Germinal center (tissue), 1 donor: ENCODE measurements around the gene TK2.
"Not testable (repeated sequence)": the region's sequence is repeated elsewhere in the genome, so short reads cannot be mapped to it uniquely, and the experiment has no call there.

Experiments
- DNase-seq: peaks from one replicate; pipeline ENCODE4 v3.0.0; 2012; ENCODE audit warnings: mixed read lengths, low spot score

The TK2 gene

GRCh38 chr16:66519482-66520373 is 30.2 kb downstream of the TK2 start:
- DNase-seq: no peak

DNA sequence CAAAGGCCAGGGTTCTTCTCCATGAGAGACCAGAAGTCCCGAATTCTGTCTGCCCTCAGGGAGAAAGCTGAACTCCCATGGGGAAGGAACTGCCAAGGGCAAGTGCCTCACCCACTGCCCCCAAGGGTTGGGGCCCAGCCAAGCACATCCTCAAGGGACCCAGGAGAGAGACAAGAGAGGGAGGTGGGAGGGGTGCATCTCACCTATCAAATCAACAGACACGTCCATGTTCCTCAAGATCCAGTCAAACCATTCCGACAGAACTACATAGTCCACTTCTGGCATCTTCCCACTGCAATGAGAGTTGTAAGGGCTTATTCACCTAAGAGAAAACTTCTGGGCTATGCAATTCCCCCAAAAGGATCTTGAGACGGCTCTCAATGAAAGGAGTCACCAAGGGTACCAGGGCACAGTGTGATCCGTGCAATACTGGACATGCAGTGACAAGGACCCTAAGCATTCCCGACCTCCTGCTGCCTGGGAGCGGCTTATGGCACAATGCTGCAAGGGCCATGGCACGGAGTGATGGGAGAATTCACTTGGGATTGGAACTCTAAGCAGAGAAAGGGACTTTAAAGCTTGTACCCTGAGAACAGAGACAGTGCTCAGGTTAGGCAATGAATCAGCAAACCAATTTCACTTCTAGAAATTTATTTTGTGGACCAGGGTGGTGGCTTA is 32.2 kb downstream of the TK2 start:
- no peak for DNase-seq

DNA sequence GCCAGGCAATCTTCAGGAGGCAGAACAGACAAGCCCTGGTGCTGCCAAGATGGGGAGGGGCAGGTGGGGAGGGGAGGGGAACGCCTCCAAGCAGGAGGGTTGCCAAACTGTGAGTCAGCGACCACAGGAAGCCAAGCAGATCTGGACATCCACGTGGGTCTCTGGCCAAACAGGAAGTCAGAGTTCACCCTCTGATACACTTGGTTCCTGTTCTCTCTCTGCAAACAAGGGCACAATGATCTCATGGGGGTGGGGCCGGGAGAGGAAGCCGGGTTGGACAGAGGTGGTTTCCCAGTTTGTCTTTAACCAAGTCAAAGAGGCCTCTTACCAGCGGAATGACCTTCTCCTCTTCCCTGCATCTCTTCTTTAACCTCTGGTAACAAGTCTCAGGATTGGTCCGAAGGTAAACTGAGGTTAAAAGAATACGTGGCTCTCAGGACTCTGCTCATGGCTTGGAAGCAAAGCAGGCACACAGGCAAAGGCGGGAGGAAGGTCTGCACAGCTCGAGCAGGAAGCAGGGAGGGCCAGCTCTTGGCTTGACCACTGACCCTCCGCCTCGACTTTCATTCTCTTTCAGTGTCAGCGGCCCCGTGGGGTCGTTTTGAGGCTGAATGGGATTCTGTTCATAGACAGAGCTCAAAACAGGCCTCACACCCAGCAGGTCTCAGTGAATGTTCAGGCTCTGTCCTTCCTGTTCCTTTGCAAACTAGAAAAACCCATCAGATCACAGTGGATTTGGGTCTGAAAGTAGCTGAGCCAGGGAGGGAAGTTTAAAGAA is 32.9 kb downstream of the TK2 start:
- DNase-seq: peak; percentile 89

DNA sequence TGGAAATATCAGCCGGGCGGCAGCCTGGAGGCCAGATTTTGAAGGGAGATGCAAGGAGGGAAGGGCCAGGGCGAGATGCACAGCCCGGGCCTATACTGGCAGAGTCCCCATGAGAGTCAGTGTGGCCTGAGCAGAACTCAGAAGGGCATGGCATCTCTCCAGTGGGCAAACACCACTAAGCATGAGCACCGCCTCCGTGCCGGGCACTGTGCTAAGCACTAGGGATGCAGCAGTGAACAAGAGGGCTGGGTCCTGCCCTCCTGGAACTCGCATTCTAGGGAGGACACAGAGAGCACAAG is 33.5 kb downstream of the TK2 start:
- no peak for DNase-seq

DNA sequence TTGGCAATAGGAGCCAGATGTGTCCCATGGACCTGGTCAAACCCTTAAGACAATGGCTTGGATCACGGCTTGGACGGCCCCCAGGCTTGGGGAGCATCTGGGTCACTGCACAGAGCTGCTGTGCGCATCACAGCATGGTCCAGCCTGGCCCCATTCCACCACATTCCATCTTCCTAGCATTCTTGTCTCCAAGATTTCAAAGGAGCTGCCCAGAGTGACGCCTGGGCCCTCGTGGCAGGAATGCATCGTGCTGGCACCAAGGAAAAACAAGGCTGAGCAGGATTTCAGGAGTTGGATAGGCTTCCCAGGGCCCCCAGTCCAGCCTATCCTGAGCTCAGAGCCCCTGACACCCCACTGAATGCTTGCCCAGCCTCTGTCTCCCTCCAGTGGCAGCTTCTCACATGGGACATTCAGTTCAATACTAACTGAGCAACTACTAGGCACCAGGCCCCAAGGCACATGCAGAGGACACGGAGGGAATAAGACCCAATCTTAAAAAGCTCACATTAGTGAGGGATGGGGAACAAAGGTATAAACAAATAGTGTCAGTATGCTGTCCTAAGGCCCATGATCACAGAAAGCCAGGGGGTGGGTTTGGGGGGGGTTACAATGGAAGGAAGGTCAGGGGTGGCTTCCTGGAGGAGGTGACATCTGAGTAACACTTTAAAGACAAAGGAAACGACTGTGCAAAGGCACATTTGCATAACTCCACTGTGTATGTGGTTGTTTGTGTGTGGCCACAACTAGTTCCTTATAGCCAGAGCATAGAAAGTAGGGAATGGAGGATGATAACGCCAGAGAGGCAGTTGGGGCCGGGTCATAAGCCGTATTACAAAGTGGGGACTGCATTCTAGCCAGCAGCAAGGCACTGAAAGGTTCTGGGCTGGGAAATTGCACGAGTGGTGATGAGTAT is 34.1 kb downstream of the TK2 start:
- DNase-seq: peak; percentile 27

DNA sequence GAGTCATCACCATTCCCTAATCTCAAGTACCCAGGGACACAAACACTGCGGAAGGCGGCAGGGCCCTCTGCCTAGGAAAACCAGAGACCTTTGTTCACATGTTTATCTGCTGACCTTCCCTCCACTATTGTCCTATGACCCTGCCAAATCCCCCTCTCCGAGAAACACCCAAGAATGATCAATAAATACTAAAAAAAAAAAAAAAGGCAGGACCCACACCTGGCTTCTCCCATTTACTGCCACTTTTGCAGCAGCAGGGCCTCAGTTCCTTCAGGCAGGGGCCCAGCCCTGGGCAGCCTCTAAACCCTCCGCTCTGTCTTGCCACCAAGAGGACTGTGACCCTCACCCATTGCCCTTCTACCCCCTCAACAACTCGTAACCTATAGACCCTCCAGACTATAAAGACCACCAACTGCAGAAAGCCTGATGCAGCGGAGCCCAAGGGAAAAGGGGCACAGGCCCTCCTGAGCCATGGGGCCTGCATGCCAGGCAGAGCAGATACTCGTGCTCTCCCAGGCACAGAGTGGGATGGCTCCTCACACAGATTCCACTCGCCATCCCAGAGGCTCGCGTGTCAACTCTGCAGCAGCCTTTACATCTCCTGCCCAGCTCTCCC is 34.8 kb downstream of the TK2 start:
- DNase-seq: not testable (repeated sequence)

- DNase-seq: not testable (repeated sequence)
These were observed 35.5 kb downstream of the TK2 start for GRCh38 chr16:66514391-66514790.

GRCh38 chr16:66513111-66513723 is 36.7 kb downstream of the TK2 start:
- no peak for DNase-seq

- DNase-seq: no peak
These were observed 37.4 kb downstream of the TK2 start for GRCh38 chr16:66512272-66513110.

DNA sequence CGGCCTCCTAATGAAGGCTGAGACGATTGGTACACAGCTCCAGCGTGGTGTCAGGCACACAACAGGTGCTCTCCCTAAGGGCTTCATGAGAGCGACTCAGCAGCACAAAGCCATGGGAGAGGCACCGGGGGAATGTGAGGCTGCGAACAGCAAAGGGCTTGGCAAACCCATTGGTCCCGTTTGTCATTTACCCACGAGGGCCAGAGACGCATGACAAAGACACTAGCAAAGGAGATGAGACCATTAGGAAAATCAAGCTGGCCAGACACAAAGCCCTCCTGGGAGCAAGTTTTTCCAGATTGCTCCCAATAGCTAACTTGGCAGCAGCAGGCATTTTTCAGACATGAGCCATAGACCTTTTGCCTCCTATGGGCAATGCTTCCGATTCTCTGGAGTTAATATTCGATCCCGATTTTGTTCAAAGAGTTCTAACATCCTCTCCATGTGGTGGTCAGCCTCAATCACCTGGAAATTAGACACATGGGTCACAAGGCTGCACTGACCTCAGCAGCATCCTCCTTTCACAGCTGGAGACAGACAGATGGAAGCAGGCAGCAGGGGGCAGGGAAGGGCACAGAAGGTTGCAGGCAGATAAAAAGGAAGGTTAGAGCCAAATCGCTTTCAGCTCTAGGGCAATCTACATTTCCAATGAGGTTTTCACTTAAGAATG is 38.2 kb downstream of the TK2 start:
- no peak for DNase-seq

DNA sequence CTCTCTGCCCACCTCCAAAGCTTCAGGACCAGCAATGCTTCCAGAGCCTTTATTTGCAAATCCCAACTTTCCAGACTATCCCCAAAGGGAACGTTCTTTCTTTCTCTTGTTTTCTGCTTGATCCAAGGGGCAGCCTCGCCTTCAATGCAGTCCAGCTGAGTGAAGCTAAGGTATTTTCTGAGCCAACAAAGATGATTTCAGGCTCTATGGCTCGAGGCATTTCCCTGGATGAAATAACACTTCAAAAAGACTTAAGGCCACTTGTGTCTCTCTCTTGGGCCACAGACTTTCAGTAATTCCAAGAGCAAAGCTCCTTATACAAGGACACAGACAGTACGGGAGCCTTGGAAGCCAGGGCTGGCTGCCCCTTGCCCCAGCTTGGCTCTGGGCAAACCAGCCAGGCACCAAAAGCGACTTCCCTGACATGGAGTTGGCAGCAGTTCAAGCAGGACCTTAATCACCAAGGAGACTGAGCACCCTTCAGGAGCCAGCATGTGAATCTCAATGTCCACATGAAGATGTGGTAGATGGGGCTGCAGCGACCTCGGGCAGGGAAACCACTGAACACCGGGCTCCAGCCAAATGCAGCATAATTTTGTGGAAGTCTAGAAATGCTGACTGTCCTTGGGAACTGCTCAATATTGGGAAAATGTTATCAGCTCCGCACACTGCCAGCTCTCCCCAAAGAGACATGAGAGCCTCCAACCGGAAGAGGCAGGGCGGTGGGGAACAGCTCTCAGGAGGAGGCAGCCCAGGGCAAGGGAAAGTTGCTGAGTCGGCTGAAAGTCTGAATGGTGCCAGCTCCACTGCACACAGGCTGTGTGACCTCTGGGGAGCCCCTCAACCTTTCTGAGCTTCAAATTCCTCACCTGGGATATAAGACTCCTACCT is 39.0 kb downstream of the TK2 start:
- DNase-seq: no peak

DNA sequence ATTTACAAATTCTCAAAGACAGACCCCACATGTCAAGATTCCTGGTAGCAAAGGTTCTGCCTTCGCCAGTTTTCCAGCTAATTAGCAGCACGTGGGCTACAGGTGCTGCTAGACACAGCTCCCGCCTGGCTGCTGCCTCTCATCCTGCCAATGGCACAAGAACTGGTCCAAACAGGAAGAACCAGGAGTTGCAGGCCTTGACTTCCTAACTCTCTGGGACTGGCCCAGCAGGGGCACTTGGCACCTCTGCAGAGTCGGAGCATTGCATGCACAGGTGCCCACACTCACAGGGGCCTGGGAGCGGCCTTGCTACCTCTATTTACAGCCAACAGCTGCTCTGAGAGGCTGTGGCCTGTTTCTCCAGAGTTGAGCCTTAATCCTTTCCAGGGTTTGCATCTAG is 39.6 kb downstream of the TK2 start:
- no peak for DNase-seq

- DNase-seq: no peak
These were observed 40.3 kb downstream of the TK2 start for GRCh38 chr16:66509576-66509975.

DNA sequence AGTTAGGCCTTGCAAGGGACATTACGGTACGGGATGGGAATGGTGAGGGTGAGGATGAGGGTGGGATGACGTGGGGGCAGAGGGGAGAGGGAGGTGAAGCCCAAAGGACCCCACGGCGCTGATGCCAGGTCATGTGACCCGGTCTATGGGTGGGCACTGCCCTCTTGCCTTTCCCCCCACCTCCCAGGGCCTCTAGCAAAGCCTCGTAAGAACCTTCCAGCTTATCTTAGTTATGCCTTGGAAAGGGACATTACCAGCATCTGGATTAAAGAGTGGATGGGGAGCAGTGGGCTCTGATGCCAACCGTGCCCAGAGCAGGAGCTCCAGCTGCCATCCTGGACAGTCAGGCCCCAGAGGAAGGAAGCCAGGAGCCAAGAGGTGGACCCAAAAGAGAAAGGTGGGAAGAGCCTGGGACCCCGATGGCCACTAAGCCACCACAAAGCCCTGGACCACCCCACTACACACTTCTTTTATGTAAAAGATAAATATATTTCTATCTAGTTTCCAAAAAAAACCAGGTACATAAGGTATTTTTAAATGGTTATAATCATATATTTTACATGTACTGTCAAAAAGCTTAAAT is 40.9 kb downstream of the TK2 start:
- DNase-seq: no peak

DNA sequence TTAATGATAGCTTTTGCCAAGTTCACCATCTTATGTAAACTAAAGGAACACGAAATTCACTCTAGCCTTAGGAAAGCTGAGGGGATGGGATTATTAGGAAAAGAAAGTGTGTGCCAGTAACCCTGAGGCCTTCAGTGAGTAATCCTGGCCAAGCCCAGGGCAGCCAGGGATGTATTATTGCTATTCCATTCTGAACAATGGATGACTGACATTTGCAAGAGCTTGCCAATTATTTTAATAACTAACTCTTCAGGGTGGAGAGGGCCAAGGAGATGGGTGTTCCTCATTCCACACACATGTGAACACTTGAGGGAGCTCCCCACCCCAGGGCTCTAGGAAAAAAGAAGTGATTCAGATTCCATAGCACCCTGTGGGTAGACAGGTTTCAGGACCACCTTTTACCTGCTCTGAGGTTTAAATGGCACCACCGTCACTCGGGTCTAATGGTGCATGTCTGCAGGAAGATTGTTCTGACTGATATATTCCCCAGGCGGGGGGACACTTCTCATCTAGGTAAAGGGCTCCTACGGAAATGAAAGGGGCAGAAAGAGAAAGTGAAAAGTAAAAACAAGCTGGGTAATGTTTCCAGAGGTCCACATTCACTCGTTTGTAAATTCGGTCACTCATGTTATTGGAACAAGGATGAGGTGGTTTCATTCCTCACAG is 41.5 kb downstream of the TK2 start:
- no peak for DNase-seq

DNA sequence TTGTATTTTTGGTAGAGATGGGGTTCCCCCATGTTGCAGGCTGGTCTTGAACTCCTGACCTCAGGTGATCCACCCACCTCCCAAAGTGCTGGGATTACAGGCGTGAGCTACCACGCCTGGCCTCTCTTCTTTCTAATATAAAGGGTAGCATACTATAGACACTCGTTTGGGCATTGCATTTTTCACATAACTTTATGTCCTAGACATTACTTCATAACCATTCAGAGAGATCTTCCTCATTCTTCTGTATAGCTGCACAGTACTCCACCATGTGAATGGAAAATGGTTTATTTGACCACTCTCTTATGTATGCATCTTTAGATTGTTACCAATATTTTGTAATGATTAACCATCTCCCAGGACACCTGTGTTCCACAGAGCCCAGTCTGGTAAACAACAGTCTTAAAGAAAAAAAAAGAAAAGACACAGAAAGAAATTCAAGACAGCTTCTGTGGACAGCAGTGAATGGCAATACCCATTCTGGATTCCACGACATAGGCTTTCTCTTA is 42.1 kb downstream of the TK2 start:
- DNase-seq: no peak

- DNase-seq: no peak
These were observed 46.3 kb downstream of the TK2 start for GRCh38 chr16:66503612-66504011.
